HepG2 (cell line): ENCODE data around the gene SRSF12. TPM values are rescaled to one million over a fixed set of nuclear protein-coding genes. Genes with fewer than 3 reads are reported as not detected.

Experiments used
- DMAP1 ChIP-seq: IDR thresholded peaks from 2 replicates; pipeline ENCODE4 v1.6.1; 2016
- ELF3 ChIP-seq: IDR thresholded peaks from 2 replicates; pipeline ENCODE4 v1.6.1; 2016; ENCODE audit warnings: missing genetic modification reagents, missing compliant biosample characterization
- HNRNPK ChIP-seq: fragments of 200-400 bp; formaldehyde crosslinking; IDR thresholded peaks from 2 replicates; pipeline ENCODE4 v1.6.1; 2018; ENCODE audit warnings: low read length, low read depth, moderate library complexity, mild to moderate bottlenecking; ENCODE audit not compliant: poor library complexity, severe bottlenecking
- HOXA3 ChIP-seq: sonication (generic); formaldehyde crosslinking; IDR thresholded peaks from 2 replicates; pipeline ENCODE4 v1.5.0; 2020; ENCODE audit warnings: missing genetic modification reagents
- KIAA2018 ChIP-seq: sonication (generic); formaldehyde crosslinking; IDR thresholded peaks from 2 replicates; pipeline ENCODE4 v1.5.0; 2020; ENCODE audit warnings: mild to moderate bottlenecking, missing genetic modification reagents, borderline replicate concordance
- NFE2 ChIP-seq: sonication (generic); formaldehyde crosslinking; IDR thresholded peaks from 2 replicates; pipeline ENCODE4 v1.4.0; 2020; ENCODE audit warnings: missing genetic modification reagents
- PCBP1 ChIP-seq: fragments of 200-400 bp; formaldehyde crosslinking; IDR thresholded peaks from 2 replicates; pipeline ENCODE4 v1.6.1; 2017; ENCODE audit warnings: mild to moderate bottlenecking, low read depth, low read length, borderline replicate concordance
- POLR2G ChIP-seq: fragments of 200-400 bp; formaldehyde crosslinking; IDR thresholded peaks from 2 replicates; pipeline ENCODE4 v1.6.1; 2018; ENCODE audit warnings: mild to moderate bottlenecking, low read depth, low read length, moderate library complexity
- RAD21 ChIP-seq: fragments of 450-650 bp; formaldehyde crosslinking; IDR thresholded peaks from 2 replicates; pipeline ENCODE4 v1.5.0; 2020; ENCODE audit warnings: mild to moderate bottlenecking
- RXRA ChIP-seq: sonication (generic); formaldehyde crosslinking; IDR thresholded peaks from 2 replicates; pipeline ENCODE4 v1.5.1; 2020; ENCODE audit warnings: missing genetic modification reagents
- STAT5B ChIP-seq: sonication (generic); formaldehyde crosslinking; IDR thresholded peaks from 2 replicates; pipeline ENCODE4 v1.4.0; 2020; ENCODE audit warnings: missing genetic modification reagents
- TEAD3 ChIP-seq: optimal IDR thresholded peaks from 2 replicates; pipeline ENCODE3; 2016; ENCODE audit warnings: borderline replicate concordance
- YY1 ChIP-seq: IDR thresholded peaks from 2 replicates; pipeline ENCODE4 v1.6.1; 2011; ENCODE audit warnings: low read length, low read depth, moderate library complexity, mild to moderate bottlenecking; ENCODE audit not compliant: insufficient read depth, insufficient replicate concordance
- ZBTB2 ChIP-seq: sonication (generic); formaldehyde crosslinking; IDR thresholded peaks from 2 replicates; pipeline ENCODE4 v1.8.0; 2022; ENCODE audit warnings: low read depth, missing genetic modification reagents
- ZNF724P ChIP-seq: sonication (generic); formaldehyde crosslinking; IDR thresholded peaks from 2 replicates; pipeline ENCODE4 v1.8.0; 2022; ENCODE audit warnings: missing genetic modification reagents, borderline replicate concordance
- ZNF761 ChIP-seq: sonication (generic); formaldehyde crosslinking; conservative IDR thresholded peaks from 2 replicates; pipeline ENCODE4 v1.4.0; 2020; ENCODE audit warnings: mild to moderate bottlenecking, missing genetic modification reagents
- ZNF773 ChIP-seq: sonication (generic); formaldehyde crosslinking; IDR thresholded peaks from 2 replicates; pipeline ENCODE4 v1.4.0; 2020; ENCODE audit warnings: missing genetic modification reagents, borderline replicate concordance
- polyA plus RNA-seq, 8 experiments: library from polyadenylated mRNA; depleted of rRNA in 3 of 8; stranded (reverse) in 7 of 8; unstranded in 1 of 8; fragments of >200 nt; fragmentation: Illumina TruSeq in 4 of 8; extraction: Trizol in 4 of 8; gene quantifications; 2 replicates each; pipeline versions ENCODE4 v1.2.1 to v1.2.3, GENCODE V29; 2011 to 2016; ENCODE audit warnings: low read depth in 4 of 8, missing spikeins in 1 of 8, mixed read lengths in 1 of 8; ENCODE audit not compliant: insufficient read depth in 1 of 8
- total RNA-seq, 5 experiments: library from RNA; depleted of rRNA; stranded (reverse); fragments of >200 nt; fragmentation: Illumina TruSeq; extraction: Trizol; gene quantifications; 2 replicates each; pipeline ENCODE4 v1.2.3, GENCODE V29; 2016; ENCODE audit warnings: low read depth in 1 of 5
- TF ChIP-seq, protein P1 (sequence below): IDR thresholded peaks from 2 replicates; pipeline ENCODE4 v1.6.1; 2016; ENCODE audit warnings: missing compliant biosample characterization, missing genetic modification reagents, borderline replicate concordance
- TF ChIP-seq, protein P2 (sequence below): sonication (generic); formaldehyde crosslinking; IDR thresholded peaks from 2 replicates; pipeline ENCODE4 v1.8.1; 2023; ENCODE audit warnings: missing genetic modification reagents, mild to moderate bottlenecking, borderline replicate concordance

SRSF12 gene
- total and polyA plus RNA-seq, 2 of the 13 experiments (the other 11 are each of a cell fraction or from before 2014, with no cell fraction given) = 1.7 to 1.9 TPM

- TF ChIP-seq KIAA2018 = no peak
- TF ChIP-seq POLR2G = peak; percentile 88
- TF ChIP-seq, protein P1, sequence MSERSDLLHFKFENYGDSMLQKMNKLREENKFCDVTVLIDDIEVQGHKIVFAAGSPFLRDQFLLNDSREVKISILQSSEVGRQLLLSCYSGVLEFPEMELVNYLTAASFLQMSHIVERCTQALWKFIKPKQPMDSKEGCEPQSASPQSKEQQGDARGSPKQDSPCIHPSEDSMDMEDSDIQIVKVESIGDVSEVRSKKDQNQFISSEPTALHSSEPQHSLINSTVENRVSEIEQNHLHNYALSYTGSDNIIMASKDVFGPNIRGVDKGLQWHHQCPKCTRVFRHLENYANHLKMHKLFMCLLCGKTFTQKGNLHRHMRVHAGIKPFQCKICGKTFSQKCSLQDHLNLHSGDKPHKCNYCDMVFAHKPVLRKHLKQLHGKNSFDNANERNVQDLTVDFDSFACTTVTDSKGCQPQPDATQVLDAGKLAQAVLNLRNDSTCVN (CRISPR knock-in tag) = no peak
- TF ChIP-seq ZNF773 (CRISPR knock-in tag) = peak; percentile 92; the same call in 1 of the 2 replicates
- no peak for TF ChIP-seq PCBP1
- TF ChIP-seq NFE2 (CRISPR knock-in tag) = no peak
- peak; percentile 82 for TF ChIP-seq HOXA3 (CRISPR knock-in tag)
- peak; percentile 57; the same call in 1 of the 2 replicates for TF ChIP-seq ELF3
- TF ChIP-seq RAD21 = peak; percentile 42
- peak; percentile 69; the same call in 1 of the 2 replicates for TF ChIP-seq STAT5B (CRISPR knock-in tag)
- TF ChIP-seq YY1 = peak; percentile 82
- TF ChIP-seq RXRA = peak; percentile 63; the same call in 1 of the 2 replicates
- TF ChIP-seq HNRNPK = peak; percentile 44
- peak; percentile 84 for TF ChIP-seq ZNF724P (CRISPR knock-in tag)
- TF ChIP-seq ZNF761 (CRISPR knock-in tag) = peak; percentile 95
- peak; percentile 45; the same call in 1 of the 2 replicates for TF ChIP-seq ZBTB2 (CRISPR knock-in tag)
- TF ChIP-seq, protein P2, sequence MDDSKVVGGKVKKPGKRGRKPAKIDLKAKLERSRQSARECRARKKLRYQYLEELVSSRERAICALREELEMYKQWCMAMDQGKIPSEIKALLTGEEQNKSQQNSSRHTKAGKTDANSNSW (CRISPR knock-in tag) = peak; percentile 97; the same call in 1 of the 2 replicates
- peak; percentile 83 for TF ChIP-seq DMAP1 (CRISPR knock-in tag)
- TF ChIP-seq TEAD3 = peak; percentile 34
Observed at GRCh38 chr6:89145956-89146717, 28.3 kb upstream of the SRSF12 start, which contains the start of gene PM20D2 (continued).
